ENCODE results near the gene IPCEF1.

GRCh38 chr6:154382740-154383139 is 26.1 kb upstream of the IPCEF1 start:
- no peak for TF ChIP-seq CTCF (IDR thresholded peaks at IDR 0.05)
- TF ChIP-seq POLR2A (IDR thresholded peaks at IDR 0.05), result no peak
